Testis (tissue), 3 donors: ENCODE results near the gene INTS7. TPM values are rescaled to one million over a fixed set of nuclear protein-coding genes. Genes with fewer than 3 reads are reported as not detected.
A peak's percentile ranks its signal among the peaks of the same experiment; 100 is the strongest.

Source experiments
- DNase-seq: peaks from one replicate; pipeline ENCODE4 v3.0.0-alpha.2; 2019
- H3K27ac ChIP-seq, 2 donors: fragments of 200-600 bp; sonication (generic); one replicate each; pipeline ENCODE4 v1.5.1; 2019
- H3K27me3 ChIP-seq: fragments of 200-600 bp; sonication (generic); one replicate; pipeline ENCODE4 v1.5.1; 2019
- H3K36me3 ChIP-seq: fragments of 200-600 bp; sonication (generic); one replicate; pipeline ENCODE4 v1.5.1; 2017; ENCODE audit warnings: low read depth; ENCODE audit errors: missing control alignments
- H3K4me1 ChIP-seq: fragments of 200-600 bp; sonication (generic); one replicate; pipeline ENCODE4 v1.5.1; 2019
- H3K4me3 ChIP-seq, 2 donors: fragments of 200-600 bp; sonication (generic); one replicate each; pipeline ENCODE4 v1.5.1; 2017 to 2019
- H3K9me3 ChIP-seq: fragments of 200-600 bp; sonication (generic); one replicate; pipeline ENCODE4 v1.5.1; 2017
- POLR2A ChIP-seq: fragments of 450-650 bp; IDR thresholded peaks from one replicate; pipeline ENCODE4 v1.6.1; 2017; ENCODE audit warnings: antibody characterized with exemption, mild to moderate bottlenecking, moderate library complexity
- WGBS, 2 donors: methylation state at CpG; one replicate each; pipeline ENCODE4 v1.1.5; 2018; 5-methylcytosine and 5-hydroxymethylcytosine counted together
- intact Hi-C: fragments of 100-400 bp; cut with DNase I; formaldehyde crosslinking; loops from one replicate; pipeline ENCODE4 v1.15.1; 2023; ENCODE audit warnings: low total_unique reads
- polyA plus RNA-seq: library from polyadenylated mRNA; stranded (reverse); fragments of 350-450 nt; fragmentation: Illumina TruSeq; extraction: RNeasy Lipid Tissue Mini Kit (QIAGEN cat#74804); gene quantifications from one replicate; pipeline ENCODE4 v1.2.3, GENCODE V29; 2014; ENCODE audit warnings: low read depth, low replicate concordance; ENCODE audit not compliant: insufficient read depth
- total RNA-seq, 2 donors: library from RNA; depleted of rRNA; stranded (reverse); fragments of >200 nt; gene quantifications; one replicate each; pipeline ENCODE4 v1.2.3, GENCODE V29; 2016
- TF ChIP-seq, protein P1 (sequence below), 3 experiments: fragments of 450-650 bp in 2 of 3; fragments of 200-600 bp in 1 of 3; sonication (generic) in 1 of 3; IDR thresholded peaks; one replicate each; pipeline ENCODE4 v1.5.1; 2016 to 2019; ENCODE audit warnings: antibody characterized with exemption in 3 of 3, mild to moderate bottlenecking in 2 of 3, moderate library complexity in 1 of 3

Gene INTS7
- total and polyA plus RNA-seq, 3 donors from 2014 or later, result 29.9 to 51.1 (median 35.6) TPM

DNA sequence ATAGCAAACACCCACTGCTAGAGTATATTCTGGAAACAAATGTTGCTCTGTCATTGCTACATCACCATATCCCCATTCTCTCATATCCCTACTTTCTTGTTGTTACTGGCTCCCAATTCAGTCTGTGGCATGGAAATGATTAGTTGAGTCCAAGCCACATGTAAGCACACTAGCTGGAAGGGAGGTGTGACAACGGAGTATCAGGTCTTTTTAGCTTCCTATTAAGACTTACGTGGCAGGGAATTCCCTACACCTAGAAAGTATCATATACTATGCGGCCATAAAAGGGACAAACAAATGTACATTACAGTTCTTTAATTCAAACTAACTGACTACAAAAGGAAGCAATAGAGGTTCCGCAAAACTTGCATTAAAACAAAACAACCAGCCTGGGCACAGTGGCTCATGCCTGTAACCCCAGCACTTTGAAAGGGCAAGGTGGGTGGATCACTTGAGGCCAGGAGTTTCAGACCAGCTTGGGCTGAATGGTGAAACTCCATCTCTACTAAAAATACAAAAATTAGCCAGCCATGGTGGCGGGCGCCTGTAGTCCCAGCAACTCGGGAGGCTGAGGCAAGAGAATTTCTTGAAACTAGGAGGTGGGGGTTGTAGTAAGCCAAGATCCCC, 48.6 kb downstream of the INTS7 start:
- Histone ChIP-seq H3K4me1 (no peaks in the 10 kb centered on the region), H3K9me3 (no peaks in the 10 kb centered on the region), H3K36me3 (no peaks in the 10 kb centered on the region), H3K27ac (no peak overlapping the region), H3K27me3 (no peaks in the 10 kb centered on the region), H3K4me3 (no peak overlapping the region)
- 90 to 97% methylated on average over 7 of the region's 7 CpGs for WGBS, 2 donors
- intact Hi-C loops, result no loop called here
- TF ChIP-seq, protein P1, sequence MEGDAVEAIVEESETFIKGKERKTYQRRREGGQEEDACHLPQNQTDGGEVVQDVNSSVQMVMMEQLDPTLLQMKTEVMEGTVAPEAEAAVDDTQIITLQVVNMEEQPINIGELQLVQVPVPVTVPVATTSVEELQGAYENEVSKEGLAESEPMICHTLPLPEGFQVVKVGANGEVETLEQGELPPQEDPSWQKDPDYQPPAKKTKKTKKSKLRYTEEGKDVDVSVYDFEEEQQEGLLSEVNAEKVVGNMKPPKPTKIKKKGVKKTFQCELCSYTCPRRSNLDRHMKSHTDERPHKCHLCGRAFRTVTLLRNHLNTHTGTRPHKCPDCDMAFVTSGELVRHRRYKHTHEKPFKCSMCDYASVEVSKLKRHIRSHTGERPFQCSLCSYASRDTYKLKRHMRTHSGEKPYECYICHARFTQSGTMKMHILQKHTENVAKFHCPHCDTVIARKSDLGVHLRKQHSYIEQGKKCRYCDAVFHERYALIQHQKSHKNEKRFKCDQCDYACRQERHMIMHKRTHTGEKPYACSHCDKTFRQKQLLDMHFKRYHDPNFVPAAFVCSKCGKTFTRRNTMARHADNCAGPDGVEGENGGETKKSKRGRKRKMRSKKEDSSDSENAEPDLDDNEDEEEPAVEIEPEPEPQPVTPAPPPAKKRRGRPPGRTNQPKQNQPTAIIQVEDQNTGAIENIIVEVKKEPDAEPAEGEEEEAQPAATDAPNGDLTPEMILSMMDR (IDR thresholded peaks at IDR 0.05), result no peak
- TF ChIP-seq POLR2A, result no peak
- no peak for DNase-seq

DNA sequence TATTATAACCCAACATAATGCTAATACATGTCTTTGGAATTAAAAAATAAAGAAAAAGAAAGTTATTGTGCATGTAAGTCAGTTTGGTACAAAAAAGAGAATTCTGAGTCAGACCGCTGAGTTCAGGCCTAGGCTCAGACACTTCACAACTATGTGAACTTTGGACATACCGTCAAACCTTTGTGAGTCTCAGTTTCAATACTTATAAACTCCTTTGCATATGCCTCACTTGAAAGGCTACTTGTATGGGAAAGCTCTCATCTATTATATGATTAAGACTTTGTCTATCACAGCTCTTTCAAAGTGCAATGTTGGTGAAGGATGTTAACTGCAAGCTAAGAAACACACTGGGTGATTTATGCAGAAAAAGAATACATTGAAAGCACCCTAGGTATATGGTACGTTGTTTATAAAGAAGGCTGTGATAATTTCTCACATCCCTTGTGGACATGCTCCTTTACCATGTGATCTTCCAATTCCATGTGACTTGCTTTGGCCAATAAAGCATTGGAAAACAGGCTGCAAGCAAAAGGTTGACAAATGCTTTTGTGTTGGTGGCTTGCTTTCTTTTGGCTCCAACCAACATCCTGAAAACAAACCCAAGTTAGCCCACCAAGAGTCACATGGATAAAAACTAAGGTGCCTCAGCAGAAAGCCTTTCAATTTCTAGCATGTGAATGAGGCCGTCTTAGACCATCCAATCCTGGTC, 49.6 kb downstream of the INTS7 start:
- Histone ChIP-seq H3K9me3 (no peaks in the 10 kb centered on the region), H3K4me1 (no peaks in the 10 kb centered on the region), H3K27ac (no peak overlapping the region), H3K4me3 (no peak overlapping the region), H3K36me3 (no peaks in the 10 kb centered on the region), H3K27me3 (no peaks in the 10 kb centered on the region)
- TF ChIP-seq, protein P1 (IDR thresholded peaks at IDR 0.05), result no peak
- no peak for TF ChIP-seq POLR2A
- DNase-seq, result no peak
- WGBS, 2 donors, result 92 to 95% methylated on average over 4 of the region's 4 CpGs
- intact Hi-C loops, result no loop called here

DNA sequence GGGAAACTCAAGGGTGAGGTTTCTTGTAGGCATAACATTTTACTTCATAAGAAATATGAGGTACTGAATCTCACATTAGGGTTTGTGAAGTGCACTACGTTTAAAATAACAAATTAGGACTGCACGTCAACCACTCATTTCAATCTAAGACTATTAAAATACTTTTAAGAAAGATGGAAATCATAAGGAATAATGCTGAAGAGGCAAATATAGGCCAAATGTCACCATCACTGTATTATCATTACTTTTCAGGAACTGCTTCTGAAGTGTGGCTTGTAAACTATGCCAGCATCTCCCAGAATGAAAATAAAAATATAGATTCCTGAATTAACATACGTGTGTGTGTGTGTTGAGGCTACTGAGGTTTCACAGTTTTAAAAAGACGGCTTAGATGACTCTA, 56.8 kb downstream of the INTS7 start:
- Histone ChIP-seq H3K4me1 (no peaks in the 10 kb centered on the region), H3K9me3 (no peaks in the 10 kb centered on the region), H3K27me3 (no peaks in the 10 kb centered on the region), H3K27ac (no peak overlapping the region), H3K36me3 (no peaks in the 10 kb centered on the region), H3K4me3 (no peak overlapping the region)
- TF ChIP-seq POLR2A, result no peak
- TF ChIP-seq, protein P1 (IDR thresholded peaks at IDR 0.05), result no peak
- intact Hi-C loops, result no loop called here
- WGBS, 2 donors, result 92 to 94% methylated on average over 4 of the region's 4 CpGs
- no peak for DNase-seq

DNA sequence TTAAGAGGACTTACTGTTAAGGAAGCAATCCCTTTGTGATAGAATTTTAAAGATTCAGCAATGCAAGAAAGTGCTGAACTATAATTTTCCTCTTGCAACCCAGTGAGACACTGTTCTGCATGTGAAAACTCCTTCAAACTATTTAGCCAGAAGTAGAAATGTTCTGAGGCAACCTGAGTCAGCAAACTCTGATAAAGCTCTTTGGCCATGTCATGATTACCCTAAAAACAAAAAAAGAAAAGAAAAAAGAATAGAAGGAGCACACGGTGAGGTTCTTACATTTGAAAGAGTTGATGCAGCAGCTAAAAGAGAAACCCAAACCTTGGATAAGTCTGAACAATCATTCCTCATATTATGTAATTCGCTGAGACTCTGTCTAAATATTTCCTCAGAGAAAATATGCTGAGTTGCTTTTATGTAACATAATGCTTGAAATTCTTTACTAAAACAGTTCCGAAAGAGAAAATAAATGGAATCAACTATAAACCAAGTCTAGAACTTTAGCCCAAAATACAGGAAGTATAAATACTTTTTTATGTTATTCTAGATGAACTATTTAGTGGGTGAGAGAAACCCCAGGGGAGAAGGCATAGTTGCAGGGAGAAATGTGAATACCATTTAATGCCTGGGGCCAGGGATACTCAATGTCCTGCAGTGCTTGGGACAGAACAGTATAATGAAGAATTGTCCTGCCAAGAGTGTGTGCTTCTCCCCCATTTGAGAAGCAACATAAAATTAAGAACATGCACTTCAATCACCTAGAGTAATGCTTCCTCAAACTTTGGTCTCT, 60.0 kb downstream of the INTS7 start:
- H3K36me3 ChIP-seq, result no peaks in the 10 kb centered on the region
- intact Hi-C loops, result no loop called here
- no peak overlapping the region for H3K4me3 ChIP-seq
- H3K9me3 ChIP-seq, result no peaks in the 10 kb centered on the region
- TF ChIP-seq, protein P1 (IDR thresholded peaks at IDR 0.05), result no peak
- TF ChIP-seq POLR2A, result no peak
- 46 to 54% methylated on average over 3 of the region's 3 CpGs for whole genome bisulfite sequencing, 2 donors
- H3K27ac ChIP-seq, result peak overlapping the region in 1 of 2 donors; percentile 67
- H3K27me3 ChIP-seq, result no peaks in the 10 kb centered on the region
- H3K4me1 ChIP-seq, result no peaks in the 10 kb centered on the region
- DNase-seq, result no peak
